Liver (tissue), 9 donors: ENCODE data around the gene F12. TPM values are rescaled to one million over a fixed set of nuclear protein-coding genes. Genes with fewer than 3 reads are reported as not detected.

Experiments used
- DNase-seq: peaks from one replicate; pipeline ENCODE4 v3.0.0-alpha.2; 2017; ENCODE audit warnings: low spot score
- H3K27ac ChIP-seq, 2 donors: one replicate each; pipeline ENCODE4 v1.7.0; 2013; ENCODE audit warnings: inconsistent platforms in 2 of 2, low read length in 2 of 2, control low read depth in 1 of 2, low read depth in 1 of 2, mild to moderate bottlenecking in 1 of 2
- H3K27me3 ChIP-seq, 4 donors: one replicate each; pipeline versions ENCODE4 v1.6.1 to v1.7.0; 2013; ENCODE audit warnings: low read length in 3 of 4, inconsistent platforms in 1 of 4, mild to moderate bottlenecking in 1 of 4, moderate library complexity in 1 of 4; ENCODE audit not compliant: control insufficient read depth in 4 of 4, insufficient read depth in 4 of 4
- H3K36me3 ChIP-seq, 4 donors: one replicate each; pipeline versions ENCODE4 v1.6.1 to v1.7.0; 2013; ENCODE audit warnings: low read length in 3 of 4, mild to moderate bottlenecking in 3 of 4, low read depth in 1 of 4, moderate library complexity in 1 of 4; ENCODE audit not compliant: control insufficient read depth in 4 of 4, insufficient read depth in 3 of 4
- H3K4me1 ChIP-seq, 4 donors: one replicate each; pipeline versions ENCODE4 v1.6.1 to v1.7.0; 2013; ENCODE audit warnings: low read length in 3 of 4, mild to moderate bottlenecking in 3 of 4, moderate library complexity in 1 of 4; ENCODE audit not compliant: control insufficient read depth in 4 of 4, insufficient read depth in 4 of 4
- H3K4me3 ChIP-seq, 3 donors: one replicate each; pipeline versions ENCODE4 v1.6.1 to v1.7.0; 2013; ENCODE audit warnings: low read length in 3 of 3, control low read depth in 1 of 3, low read depth in 1 of 3, mild to moderate bottlenecking in 1 of 3
- H3K9ac ChIP-seq, 2 donors: one replicate each; pipeline ENCODE4 v1.7.0; 2013; ENCODE audit warnings: low read length in 2 of 2, mild to moderate bottlenecking in 2 of 2, moderate library complexity in 2 of 2, control low read depth in 1 of 2, low read depth in 1 of 2
- H3K9me3 ChIP-seq, 4 donors: one replicate each; pipeline versions ENCODE4 v1.6.1 to v1.7.0; 2013; ENCODE audit warnings: low read length in 3 of 4; ENCODE audit not compliant: control insufficient read depth in 4 of 4
- CTCF ChIP-seq: fragments of 150-350 bp; IDR thresholded peaks from 2 replicates; pipeline ENCODE4 v1.5.1; 2017; ENCODE audit warnings: improper control_type of control experiment, low read depth, low read length; ENCODE audit not compliant: missing input control
- EGR1 ChIP-seq, 2 donors: IDR thresholded peaks; 2 replicates each; pipeline ENCODE4 v1.6.1; 2016 to 2018; ENCODE audit warnings: antibody characterized with exemption in 2 of 2, low read depth in 2 of 2
- FOXA1 ChIP-seq: IDR thresholded peaks from 2 replicates; pipeline ENCODE4 v1.6.1; 2016; ENCODE audit warnings: antibody characterized with exemption
- FOXA2 ChIP-seq: IDR thresholded peaks from 2 replicates; pipeline ENCODE4 v1.6.1; 2016; ENCODE audit warnings: antibody characterized with exemption
- GABPA ChIP-seq, 2 donors: IDR thresholded peaks in 1 of 2; conservative IDR thresholded peaks in 1 of 2; 2 replicates each; pipeline ENCODE4 v1.6.1; 2016; ENCODE audit warnings: antibody characterized with exemption in 2 of 2, mild to moderate bottlenecking in 1 of 2, moderate library complexity in 1 of 2
- HNF4A ChIP-seq, 2 donors: conservative IDR thresholded peaks; 2 replicates each; pipeline ENCODE4 v1.6.1; 2016; ENCODE audit warnings: antibody characterized with exemption in 2 of 2, mild to moderate bottlenecking in 2 of 2
- HNF4G ChIP-seq: IDR thresholded peaks from 2 replicates; pipeline ENCODE4 v1.6.1; 2016; ENCODE audit warnings: antibody characterized with exemption
- JUND ChIP-seq, 2 donors: IDR thresholded peaks; 2 replicates each; pipeline ENCODE4 v1.6.1; 2016; ENCODE audit warnings: antibody characterized with exemption in 2 of 2
- MAX ChIP-seq: IDR thresholded peaks from 2 replicates; pipeline ENCODE4 v1.6.1; 2016; ENCODE audit warnings: antibody characterized with exemption
- NR2F2 ChIP-seq: IDR thresholded peaks from 2 replicates; pipeline ENCODE4 v1.6.1; 2016; ENCODE audit warnings: antibody characterized with exemption
- RAD21 ChIP-seq, 2 donors: IDR thresholded peaks; 2 replicates each; pipeline ENCODE4 v1.6.1; 2016; ENCODE audit warnings: antibody characterized with exemption in 2 of 2, mild to moderate bottlenecking in 2 of 2
- REST ChIP-seq: IDR thresholded peaks from 2 replicates; pipeline ENCODE4 v1.6.1; 2016; ENCODE audit warnings: antibody characterized with exemption, mild to moderate bottlenecking
- RXRA ChIP-seq, 2 donors: IDR thresholded peaks; 2 replicates each; pipeline ENCODE4 v1.6.1; 2017 to 2018; ENCODE audit warnings: antibody characterized with exemption in 2 of 2, mild to moderate bottlenecking in 1 of 2
- SP1 ChIP-seq: IDR thresholded peaks from 2 replicates; pipeline ENCODE4 v1.6.1; 2018; ENCODE audit warnings: antibody characterized with exemption, mild to moderate bottlenecking
- TAF1 ChIP-seq: conservative IDR thresholded peaks from 2 replicates; pipeline ENCODE4 v1.6.1; 2016; ENCODE audit warnings: antibody characterized with exemption, mild to moderate bottlenecking
- YY1 ChIP-seq: IDR thresholded peaks from 2 replicates; pipeline ENCODE4 v1.6.1; 2016; ENCODE audit warnings: antibody characterized with exemption, mild to moderate bottlenecking
- ZBTB33 ChIP-seq: IDR thresholded peaks from 2 replicates; pipeline ENCODE4 v1.6.1; 2016; ENCODE audit warnings: antibody characterized with exemption
- WGBS: extraction: QIAGEN DNeasy Blood & Tissue Kit; methylation state at CpG from one replicate; pipeline ENCODE4 v1.1.7; 2013; 5-methylcytosine and 5-hydroxymethylcytosine counted together
- polyA plus RNA-seq, 2 donors: library from polyadenylated mRNA; stranded (reverse) in 1 of 2; unstranded in 1 of 2; fragments of 200-250 nt in 1 of 2; fragments of >200 nt in 1 of 2; fragmentation: Nextera tagmentation in 1 of 2; extraction: Ambion mirVana in 1 of 2; gene quantifications; one replicate each; pipeline versions ENCODE4 v1.2.1 to v1.2.3, GENCODE V29; 2013 to 2015
- total RNA-seq, 2 donors: library from RNA; depleted of rRNA; stranded (reverse); fragments of >200 nt; gene quantifications; one replicate each; pipeline ENCODE4 v1.2.3, GENCODE V29; 2014
- TF ChIP-seq, protein P1 (sequence below): IDR thresholded peaks from 2 replicates; pipeline ENCODE4 v1.6.1; 2016; ENCODE audit warnings: antibody characterized with exemption
- donor health status: healthy.
- donor health status: healthy.
- donor health status: healthy.
- donor health status: healthy.
- donor health status: healthy.

Gene F12
- total RNA-seq (100 to 1,000 TPM in 1 of 2 donors, 10 to 100 TPM in 1; 27.7 to 256 TPM), polyA plus RNA-seq (100 to 1,000 TPM; 294 to 328 TPM)

GRCh38 chr5:177409043-177409801 is at the start of gene F12:
TSS of gene F12 (minus strand) at chr5:177409564. CDS start at chr5:177409527, 37 bp downstream.
- peak; percentile 60 for DNase-seq
- no peaks in the 10 kb centered on the region for H3K9me3 ChIP-seq
- WGBS, result 37% methylated on average over 9 of the region's 9 CpGs
- TF ChIP-seq NR2F2 (peak; percentile 72), FOXA2 (peak; percentile 38), CTCF (no peak), RXRA (IDR thresholded peaks at IDR 0.05) (peak; percentile 91 to 92), REST (peak; percentile 89), RAD21 (IDR thresholded peaks at IDR 0.05) (peak; percentile 42 to 59), HNF4G (peak; percentile 98), EGR1 (IDR thresholded peaks at IDR 0.05; ENCODE audit: low read depth in 2 of 2) (peak in 1 of 2 donors; percentile 41), YY1 (peak; percentile 93), FOXA1 (peak; percentile 54), GABPA (IDR thresholded peaks at IDR 0.05 in 1 of 2, conservative IDR thresholded peaks at IDR 0.05 in 1 of 2) (peak in 1 of 2 donors; percentile 68), MAX (peak; percentile 93), SP1 (peak; percentile 95), HNF4A (conservative IDR thresholded peaks at IDR 0.05) (peak; percentile 100), ZBTB33 (no peak), JUND (IDR thresholded peaks at IDR 0.05) (peak in 1 of 2 donors; percentile 87), TAF1 (no peak)
- TF ChIP-seq, protein P1, sequence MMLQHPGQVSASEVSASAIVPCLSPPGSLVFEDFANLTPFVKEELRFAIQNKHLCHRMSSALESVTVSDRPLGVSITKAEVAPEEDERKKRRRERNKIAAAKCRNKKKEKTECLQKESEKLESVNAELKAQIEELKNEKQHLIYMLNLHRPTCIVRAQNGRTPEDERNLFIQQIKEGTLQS, result no peak
- no peaks in the 10 kb centered on the region for H3K27me3 ChIP-seq
- H3K27ac ChIP-seq, result peak within 1 kb of the TSS; percentile 71 to 77
- H3K4me3 ChIP-seq, result peak within 1 kb of the TSS; percentile 55 to 84 (median 81)
- H3K36me3 ChIP-seq, result peaks cover 0 to 5% (median 0%) of the 10 kb centered on the region in 4 donors
- H3K4me1 ChIP-seq, result peaks cover 2 to 54% (median 32%) of the 10 kb centered on the region in 4 donors
- H3K9ac ChIP-seq, result peak within 1 kb of the TSS; percentile 77 to 81
